ENCODE measurements around the gene EPHA7. TPM values are rescaled to one million over a fixed set of nuclear protein-coding genes. Genes with fewer than 3 reads are reported as not detected.

EPHA7 gene
- total RNA-seq, 1 experiment from 2014 or later = not detected

DNA sequence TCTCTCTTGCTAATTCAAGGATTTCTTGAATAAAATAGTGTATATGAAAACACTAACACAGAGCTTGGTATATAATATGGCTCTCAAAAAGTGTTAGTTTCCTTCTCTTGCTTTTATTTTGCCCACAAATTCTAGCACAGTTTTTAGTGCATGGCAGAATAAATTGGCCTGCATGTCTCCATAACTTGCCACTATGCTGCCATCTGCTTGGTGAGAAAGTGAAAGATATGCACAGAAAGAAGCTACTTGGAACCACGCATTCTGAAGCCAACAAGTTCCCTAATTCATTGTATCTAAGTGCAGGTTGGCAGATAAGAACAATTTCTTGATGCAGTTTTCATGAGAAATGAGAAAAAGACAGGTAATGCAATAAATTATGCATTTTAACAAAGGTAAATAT is 101.2 kb downstream of the EPHA7 start:
- DNase-seq (ENCODE audit: low read depth, low spot score) (no peak), ATAC-seq (no peak)
- Histone ChIP-seq H3K36me3 (ENCODE audit: control insufficient read depth in 1 of 2, insufficient read depth in 2 of 2, low read length in 2 of 2) (no peaks in the 10 kb centered on the region), H3K4me3 (replicated peaks in 1 of 2; ENCODE audit: low read depth in 1 of 2, low read length in 2 of 2) (no peak overlapping the region), H3K4me2 (ENCODE audit: low read length) (no peak overlapping the region), H3K9me3 (ENCODE audit: control insufficient read depth in 1 of 2, insufficient read depth in 1 of 2, low read depth in 1 of 2, low read length in 2 of 2) (peaks cover 6 to 10% of the 10 kb centered on the region in 2 experiments; a peak in 2 of 4 replicates), H2AFZ (ENCODE audit: low read depth, low read length, poor library complexity, severe bottlenecking) (no peak overlapping the region), H3K9ac (ENCODE audit: low read length) (no peak overlapping the region), H3K27me3 (ENCODE audit: insufficient read depth, low read length) (no peaks in the 10 kb centered on the region), H3K4me1 (ENCODE audit: control insufficient read depth in 1 of 2, insufficient read depth in 2 of 2, low read length in 2 of 2) (no peaks in the 10 kb centered on the region), H3K9me2 (ENCODE audit: insufficient read depth) (no peaks in the 10 kb centered on the region), H4K20me1 (ENCODE audit: insufficient read depth) (no peaks in the 10 kb centered on the region), H3K27ac (ENCODE audit: low read depth, low read length) (no peak overlapping the region), H3K79me2 (ENCODE audit: insufficient read depth, low read length) (no peaks in the 10 kb centered on the region)
- CTCF ChIA-PET = no interaction called here
- POLR2A ChIA-PET = no interaction called here
- RAD21 ChIA-PET (ENCODE audit: low non-redundant PET in 1 of 2, low total read pairs in 2 of 2, uncharacterized antibody in 2 of 2, unreplicated experiment in 2 of 2) = no interaction called here
- no TSS peak for BruUV-seq (replicated peaks)
- no peak for TF ChIP-seq POLR2AphosphoS5 (IDR thresholded peaks at IDR 0.05; ENCODE audit: low read depth, low read length)
- TF ChIP-seq, protein P1, sequence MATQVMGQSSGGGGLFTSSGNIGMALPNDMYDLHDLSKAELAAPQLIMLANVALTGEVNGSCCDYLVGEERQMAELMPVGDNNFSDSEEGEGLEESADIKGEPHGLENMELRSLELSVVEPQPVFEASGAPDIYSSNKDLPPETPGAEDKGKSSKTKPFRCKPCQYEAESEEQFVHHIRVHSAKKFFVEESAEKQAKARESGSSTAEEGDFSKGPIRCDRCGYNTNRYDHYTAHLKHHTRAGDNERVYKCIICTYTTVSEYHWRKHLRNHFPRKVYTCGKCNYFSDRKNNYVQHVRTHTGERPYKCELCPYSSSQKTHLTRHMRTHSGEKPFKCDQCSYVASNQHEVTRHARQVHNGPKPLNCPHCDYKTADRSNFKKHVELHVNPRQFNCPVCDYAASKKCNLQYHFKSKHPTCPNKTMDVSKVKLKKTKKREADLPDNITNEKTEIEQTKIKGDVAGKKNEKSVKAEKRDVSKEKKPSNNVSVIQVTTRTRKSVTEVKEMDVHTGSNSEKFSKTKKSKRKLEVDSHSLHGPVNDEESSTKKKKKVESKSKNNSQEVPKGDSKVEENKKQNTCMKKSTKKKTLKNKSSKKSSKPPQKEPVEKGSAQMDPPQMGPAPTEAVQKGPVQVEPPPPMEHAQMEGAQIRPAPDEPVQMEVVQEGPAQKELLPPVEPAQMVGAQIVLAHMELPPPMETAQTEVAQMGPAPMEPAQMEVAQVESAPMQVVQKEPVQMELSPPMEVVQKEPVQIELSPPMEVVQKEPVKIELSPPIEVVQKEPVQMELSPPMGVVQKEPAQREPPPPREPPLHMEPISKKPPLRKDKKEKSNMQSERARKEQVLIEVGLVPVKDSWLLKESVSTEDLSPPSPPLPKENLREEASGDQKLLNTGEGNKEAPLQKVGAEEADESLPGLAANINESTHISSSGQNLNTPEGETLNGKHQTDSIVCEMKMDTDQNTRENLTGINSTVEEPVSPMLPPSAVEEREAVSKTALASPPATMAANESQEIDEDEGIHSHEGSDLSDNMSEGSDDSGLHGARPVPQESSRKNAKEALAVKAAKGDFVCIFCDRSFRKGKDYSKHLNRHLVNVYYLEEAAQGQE (IDR thresholded peaks at IDR 0.05; ENCODE audit: low read depth) = no peak
- no peak for TF ChIP-seq EZH2 (IDR thresholded peaks at IDR 0.05)
- TF ChIP-seq, protein P2, sequence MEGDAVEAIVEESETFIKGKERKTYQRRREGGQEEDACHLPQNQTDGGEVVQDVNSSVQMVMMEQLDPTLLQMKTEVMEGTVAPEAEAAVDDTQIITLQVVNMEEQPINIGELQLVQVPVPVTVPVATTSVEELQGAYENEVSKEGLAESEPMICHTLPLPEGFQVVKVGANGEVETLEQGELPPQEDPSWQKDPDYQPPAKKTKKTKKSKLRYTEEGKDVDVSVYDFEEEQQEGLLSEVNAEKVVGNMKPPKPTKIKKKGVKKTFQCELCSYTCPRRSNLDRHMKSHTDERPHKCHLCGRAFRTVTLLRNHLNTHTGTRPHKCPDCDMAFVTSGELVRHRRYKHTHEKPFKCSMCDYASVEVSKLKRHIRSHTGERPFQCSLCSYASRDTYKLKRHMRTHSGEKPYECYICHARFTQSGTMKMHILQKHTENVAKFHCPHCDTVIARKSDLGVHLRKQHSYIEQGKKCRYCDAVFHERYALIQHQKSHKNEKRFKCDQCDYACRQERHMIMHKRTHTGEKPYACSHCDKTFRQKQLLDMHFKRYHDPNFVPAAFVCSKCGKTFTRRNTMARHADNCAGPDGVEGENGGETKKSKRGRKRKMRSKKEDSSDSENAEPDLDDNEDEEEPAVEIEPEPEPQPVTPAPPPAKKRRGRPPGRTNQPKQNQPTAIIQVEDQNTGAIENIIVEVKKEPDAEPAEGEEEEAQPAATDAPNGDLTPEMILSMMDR (IDR thresholded peaks at IDR 0.05 in 2 of 3, conservative IDR thresholded peaks at IDR 0.05 in 1 of 3; ENCODE audit: borderline replicate concordance in 1 of 3, insufficient read depth in 1 of 3, low read depth in 2 of 3, low read length in 2 of 3) = no peak
- no peak for TF ChIP-seq SP1 (IDR thresholded peaks at IDR 0.05; ENCODE audit: low read depth)
- TF ChIP-seq RAD21 (IDR thresholded peaks at IDR 0.05; ENCODE audit: low read depth) = no peak
- TF ChIP-seq, protein P3, sequence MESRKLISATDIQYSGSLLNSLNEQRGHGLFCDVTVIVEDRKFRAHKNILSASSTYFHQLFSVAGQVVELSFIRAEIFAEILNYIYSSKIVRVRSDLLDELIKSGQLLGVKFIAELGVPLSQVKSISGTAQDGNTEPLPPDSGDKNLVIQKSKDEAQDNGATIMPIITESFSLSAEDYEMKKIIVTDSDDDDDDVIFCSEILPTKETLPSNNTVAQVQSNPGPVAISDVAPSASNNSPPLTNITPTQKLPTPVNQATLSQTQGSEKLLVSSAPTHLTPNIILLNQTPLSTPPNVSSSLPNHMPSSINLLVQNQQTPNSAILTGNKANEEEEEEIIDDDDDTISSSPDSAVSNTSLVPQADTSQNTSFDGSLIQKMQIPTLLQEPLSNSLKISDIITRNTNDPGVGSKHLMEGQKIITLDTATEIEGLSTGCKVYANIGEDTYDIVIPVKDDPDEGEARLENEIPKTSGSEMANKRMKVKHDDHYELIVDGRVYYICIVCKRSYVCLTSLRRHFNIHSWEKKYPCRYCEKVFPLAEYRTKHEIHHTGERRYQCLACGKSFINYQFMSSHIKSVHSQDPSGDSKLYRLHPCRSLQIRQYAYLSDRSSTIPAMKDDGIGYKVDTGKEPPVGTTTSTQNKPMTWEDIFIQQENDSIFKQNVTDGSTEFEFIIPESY (IDR thresholded peaks at IDR 0.05; ENCODE audit: extremely low read depth, insufficient replicate concordance, low read length) = no peak
- no peak for TF ChIP-seq TCF7L2 (IDR thresholded peaks at IDR 0.05; ENCODE audit: borderline replicate concordance, extremely low read depth, insufficient read depth, insufficient read length)
- no peak for TF ChIP-seq POLR2A (IDR thresholded peaks at IDR 0.05; ENCODE audit: borderline replicate concordance, extremely low read depth, insufficient read depth, insufficient read length)
- no peak for TF ChIP-seq FOSL1 (IDR thresholded peaks at IDR 0.05; ENCODE audit: low read depth)
- no peak for TF ChIP-seq EGR1 (IDR thresholded peaks at IDR 0.05; ENCODE audit: low read depth)
- no peak for TF ChIP-seq YY1 (IDR thresholded peaks at IDR 0.05; ENCODE audit: extremely low read depth, insufficient replicate concordance, low read depth, low read length)
- no peak for TF ChIP-seq EZH2phosphoT487 (IDR thresholded peaks at IDR 0.05; ENCODE audit: borderline replicate concordance)
- intact Hi-C loops (cut with micrococcal nuclease) = no loop called here
